BLaER1 (cell line): ENCODE measurements around the gene SNTA1.
A peak's percentile ranks its signal among the peaks of the same experiment; 100 is the strongest.
"Not testable (repeated sequence)": the region's sequence is repeated elsewhere in the genome, so short reads cannot be mapped to it uniquely, and the experiment has no call there.

Source experiments
- H3K27ac ChIP-seq: shearing (Covaris generic); formaldehyde crosslinking; 2 replicates; pipeline ENCODE4 v1.8.1; 2022
- H3K27me3 ChIP-seq: shearing (Covaris generic); formaldehyde crosslinking; 2 replicates; pipeline ENCODE4 v1.8.1; 2022
- H3K36me3 ChIP-seq: shearing (Covaris generic); formaldehyde crosslinking; 2 replicates; pipeline ENCODE4 v1.8.1; 2022
- H3K4me1 ChIP-seq: shearing (Covaris generic); formaldehyde crosslinking; 2 replicates; pipeline ENCODE4 v1.8.1; 2022
- H3K4me2 ChIP-seq: shearing (Covaris generic); formaldehyde crosslinking; 2 replicates; pipeline ENCODE4 v1.8.1; 2022
- H3K4me3 ChIP-seq: shearing (Covaris generic); formaldehyde crosslinking; 2 replicates; pipeline ENCODE4 v1.8.1; 2022
- H3K9ac ChIP-seq: shearing (Covaris generic); formaldehyde crosslinking; 2 replicates; pipeline ENCODE4 v1.8.1; 2022
- H3K9me3 ChIP-seq: shearing (Covaris generic); formaldehyde crosslinking; 2 replicates; pipeline ENCODE4 v1.8.1; 2022
- H4K20me1 ChIP-seq: shearing (Covaris generic); formaldehyde crosslinking; 2 replicates; pipeline ENCODE4 v1.8.1; 2022
- Cebpa-rat ChIP-seq: shearing (Covaris generic); IDR thresholded peaks from 2 replicates; pipeline ENCODE4 v1.8.1; 2022

The SNTA1 gene

GRCh38 chr20:33444797-33445560 lies 1.4 kb upstream of the SNTA1 start:
- Histone ChIP-seq H4K20me1 (no peaks in the 10 kb centered on the region), H3K4me1 (peaks cover 67% of the 10 kb centered on the region), H3K4me3 (peak overlapping the region; percentile 89), H3K27me3 (no peaks in the 10 kb centered on the region), H3K36me3 (no peaks in the 10 kb centered on the region), H3K9me3 (peaks cover 13% of the 10 kb centered on the region), H3K4me2 (peak overlapping the region; percentile 92), H3K27ac (peak overlapping the region; percentile 35; the same call in 1 of the 2 replicates), H3K9ac (peak overlapping the region; percentile 40; the same call in 1 of the 2 replicates)
- TF ChIP-seq Cebpa-rat = no peak

DNA sequence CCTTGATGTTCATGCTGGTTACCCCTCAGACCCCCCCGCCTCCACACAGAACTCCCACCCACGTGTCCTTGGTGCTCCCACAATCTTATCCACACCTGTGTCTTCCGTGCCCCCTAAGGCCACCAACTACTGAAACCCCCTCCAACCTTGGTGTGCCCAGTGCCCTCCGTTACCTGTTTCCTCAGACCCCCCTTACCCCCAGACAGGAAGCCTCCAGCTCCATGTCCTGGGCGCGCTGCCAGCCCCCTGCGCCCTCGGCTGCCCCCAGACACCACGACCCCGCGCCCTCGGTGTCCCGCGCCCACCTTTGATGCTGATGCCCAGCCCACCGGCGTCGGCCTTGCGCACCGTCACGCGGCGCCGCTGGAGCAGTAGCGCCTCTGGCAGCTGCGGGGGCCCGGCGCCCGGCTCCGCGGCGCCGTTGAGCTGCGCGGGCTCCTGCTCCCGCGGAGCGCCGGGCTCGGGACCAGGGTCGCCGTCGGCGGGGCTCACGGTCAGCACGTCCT lies 504 bp downstream of the SNTA1 start:
- H3K27ac ChIP-seq = peak overlapping the region; percentile 79
- peaks cover 86% of the 10 kb centered on the region for H3K4me1 ChIP-seq
- peaks cover 10% of the 10 kb centered on the region for H3K36me3 ChIP-seq
- peak overlapping the region; percentile 89 for H3K4me3 ChIP-seq
- no peaks in the 10 kb centered on the region for H3K27me3 ChIP-seq
- TF ChIP-seq Cebpa-rat = no peak
- peaks cover 2% of the 10 kb centered on the region for H3K9me3 ChIP-seq
- no peaks in the 10 kb centered on the region for H4K20me1 ChIP-seq
- peak overlapping the region; percentile 82 for H3K9ac ChIP-seq
- H3K4me2 ChIP-seq = peak overlapping the region; percentile 92

DNA sequence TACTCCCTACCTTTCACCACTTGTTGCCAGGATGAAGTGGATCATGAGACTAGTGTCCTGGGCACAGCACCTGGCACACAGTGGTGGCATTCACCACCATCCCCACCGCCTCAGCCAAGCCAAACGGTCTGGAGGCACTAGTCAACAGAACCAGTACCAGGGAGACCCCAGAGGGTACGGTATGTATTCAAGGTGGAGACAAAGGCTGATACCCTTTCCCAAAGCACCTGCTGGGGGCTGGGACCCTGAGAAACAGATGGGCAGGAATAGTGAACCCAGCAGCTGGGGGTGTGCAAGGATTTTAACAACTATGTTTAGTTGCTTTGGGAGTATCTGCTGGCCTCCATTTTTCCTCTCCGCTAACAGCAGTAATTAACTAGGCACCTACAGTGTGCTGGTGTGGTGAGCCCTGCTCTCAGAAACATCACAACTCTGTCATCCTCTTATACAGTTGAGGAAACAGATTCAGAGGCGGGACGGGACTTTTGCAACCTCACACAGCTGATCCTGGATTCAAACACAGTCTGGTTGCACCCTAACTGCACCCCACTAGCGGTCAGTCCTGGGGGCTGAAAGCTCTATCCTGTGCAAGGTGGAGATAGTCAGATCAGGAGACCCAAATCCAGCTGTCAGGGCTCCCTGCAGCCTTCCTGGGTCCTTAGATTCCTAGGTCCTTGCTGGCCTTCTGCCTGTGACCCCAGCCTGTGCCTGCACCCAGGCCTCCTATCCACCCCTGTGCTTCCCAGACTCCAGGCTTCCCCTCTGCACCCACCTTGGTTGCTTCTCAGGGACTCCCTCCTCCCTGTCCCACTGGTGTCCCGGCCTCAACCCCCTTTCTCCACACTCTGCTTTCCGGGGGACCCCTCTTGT lies 1.2 kb downstream of the SNTA1 start:
- no peak for TF ChIP-seq Cebpa-rat
- H3K27ac ChIP-seq = peak overlapping the region; percentile 79
- H3K4me2 ChIP-seq = peak overlapping the region; percentile 92
- peak overlapping the region; percentile 82 for H3K9ac ChIP-seq
- H3K9me3 ChIP-seq = no peaks in the 10 kb centered on the region
- peaks cover 89% of the 10 kb centered on the region for H3K4me1 ChIP-seq
- H4K20me1 ChIP-seq = no peaks in the 10 kb centered on the region
- peaks cover 16% of the 10 kb centered on the region for H3K36me3 ChIP-seq
- H3K27me3 ChIP-seq = no peaks in the 10 kb centered on the region
- H3K4me3 ChIP-seq = peak overlapping the region; percentile 89

DNA sequence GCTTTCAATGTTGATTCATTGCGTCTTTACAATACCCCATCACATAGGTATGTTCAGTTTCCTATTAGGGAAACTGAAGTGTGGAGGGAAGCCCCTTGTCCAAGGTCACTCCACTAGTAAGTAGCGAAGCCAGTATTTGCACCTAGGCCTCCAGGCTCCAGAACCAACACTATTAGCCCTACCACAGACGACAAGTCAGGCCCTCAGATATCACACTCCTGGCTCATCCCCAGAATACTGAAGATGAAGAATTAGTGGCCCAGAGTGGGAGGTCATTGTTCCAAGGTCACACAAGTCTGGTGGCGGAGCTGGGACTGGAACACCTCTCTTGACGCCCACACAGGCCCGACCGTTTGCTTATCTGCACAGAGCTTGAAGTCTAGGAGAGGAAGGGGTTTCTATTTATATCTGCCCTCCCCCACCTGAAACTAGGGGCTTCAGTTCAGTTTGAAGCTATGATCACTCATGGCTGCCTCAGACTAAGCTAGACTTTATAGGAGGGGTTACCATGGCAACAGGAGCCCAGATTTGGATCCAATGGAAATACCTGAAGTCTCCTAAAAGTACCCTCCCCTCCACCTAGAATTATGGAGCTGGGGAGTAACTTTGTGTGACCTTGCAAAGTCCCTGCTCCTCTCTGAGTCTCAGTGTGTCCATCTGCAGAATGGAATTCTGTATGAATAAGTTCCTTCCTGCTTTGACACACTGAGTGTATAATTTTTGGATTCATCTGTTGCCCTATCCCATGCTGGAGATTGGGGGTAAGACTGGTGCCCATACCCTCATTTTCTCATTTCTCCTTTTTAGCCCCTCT lies 2.2 kb downstream of the SNTA1 start:
- peak overlapping the region; percentile 28; the same call in 1 of the 2 replicates for H3K27ac ChIP-seq
- no peaks in the 10 kb centered on the region for H3K27me3 ChIP-seq
- no peaks in the 10 kb centered on the region for H3K9me3 ChIP-seq
- H3K9ac ChIP-seq = peak overlapping the region; percentile 18; the same call in 1 of the 2 replicates
- TF ChIP-seq Cebpa-rat = no peak
- H3K4me1 ChIP-seq = peaks cover 81% of the 10 kb centered on the region
- H3K4me3 ChIP-seq = 0 out of 2 replicates have a peak overlapping the region, but pooled peaks have one; percentile 89
- peak overlapping the region; percentile 92 for H3K4me2 ChIP-seq
- H3K36me3 ChIP-seq = peaks cover 23% of the 10 kb centered on the region
- H4K20me1 ChIP-seq = no peaks in the 10 kb centered on the region

- peak overlapping the region; percentile 28; the same call in 1 of the 2 replicates for H3K27ac ChIP-seq
- peak overlapping the region; percentile 18; the same call in 1 of the 2 replicates for H3K9ac ChIP-seq
- not testable (repeated sequence) for H3K9me3 ChIP-seq, H3K4me3 ChIP-seq, H4K20me1 ChIP-seq, H3K27me3 ChIP-seq
- peaks cover 31% of the 10 kb centered on the region for H3K36me3 ChIP-seq
- peaks cover 73% of the 10 kb centered on the region for H3K4me1 ChIP-seq
- peak overlapping the region; percentile 92 for H3K4me2 ChIP-seq
Observed at GRCh38 chr20:33440562-33440961, 3.0 kb downstream of the SNTA1 start.

GRCh38 chr20:33438481-33438880 lies 5.1 kb downstream of the SNTA1 start:
- no peak overlapping the region for H3K4me3 ChIP-seq
- H3K36me3 ChIP-seq = peaks cover 52% of the 10 kb centered on the region
- H3K27ac ChIP-seq = no peak overlapping the region
- TF ChIP-seq Cebpa-rat = no peak
- H3K27me3 ChIP-seq = no peaks in the 10 kb centered on the region
- H3K9me3 ChIP-seq = no peaks in the 10 kb centered on the region
- H3K9ac ChIP-seq = no peak overlapping the region
- no peaks in the 10 kb centered on the region for H4K20me1 ChIP-seq
- H3K4me2 ChIP-seq = 0 out of 2 replicates have a peak overlapping the region, but pooled peaks have one; percentile 47
- H3K4me1 ChIP-seq = peaks cover 69% of the 10 kb centered on the region

DNA sequence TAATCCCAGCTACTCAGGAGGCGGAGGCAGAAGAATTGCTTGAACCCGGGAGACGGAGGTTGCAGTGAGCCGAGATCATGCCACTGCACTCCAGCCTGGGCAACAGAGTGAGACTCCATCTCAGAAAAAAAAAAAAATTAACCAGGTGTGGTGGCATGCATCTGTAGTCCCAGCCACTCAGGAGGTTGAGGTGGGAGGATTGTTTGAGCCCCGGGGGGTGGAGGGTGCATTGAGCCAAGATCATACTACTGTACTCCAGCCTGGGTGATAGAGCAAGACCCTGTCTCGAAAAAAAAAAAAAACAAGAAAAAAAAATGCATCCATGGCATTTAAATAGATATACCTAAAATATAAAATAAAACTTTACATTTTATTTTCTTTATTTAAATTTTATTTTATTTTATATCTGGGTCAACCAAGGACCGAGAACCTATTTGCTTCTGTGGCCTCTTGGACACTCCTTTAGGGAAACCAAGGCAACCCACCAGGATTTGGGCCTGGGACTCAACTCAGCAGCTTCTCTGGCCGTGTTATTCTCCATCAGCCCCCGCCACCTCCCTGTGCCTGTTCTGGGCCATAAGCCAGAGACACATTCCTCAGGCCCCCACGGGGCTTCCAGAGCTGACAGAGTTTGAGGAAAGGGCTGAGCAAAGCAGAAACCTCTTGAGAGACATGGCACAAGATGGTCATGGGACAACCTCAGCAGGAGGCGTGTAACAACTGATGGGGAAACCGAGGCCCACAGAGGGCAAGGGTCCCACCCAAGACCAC lies 6.2 kb downstream of the SNTA1 start:
- H3K4me2 ChIP-seq = peak overlapping the region; percentile 47

GRCh38 chr20:33434434-33434833 lies 9.1 kb downstream of the SNTA1 start:
- Histone ChIP-seq H3K36me3 (peaks cover 72% of the 10 kb centered on the region), H3K9ac (no peak overlapping the region), H3K9me3 (no peaks in the 10 kb centered on the region), H3K4me2 (no peak overlapping the region), H4K20me1 (no peaks in the 10 kb centered on the region), H3K27ac (no peak overlapping the region), H3K27me3 (no peaks in the 10 kb centered on the region), H3K4me3 (no peak overlapping the region), H3K4me1 (peaks cover 33% of the 10 kb centered on the region)
- no peak for TF ChIP-seq Cebpa-rat

More for the DNA sequence above, 6.2 kb downstream of the SNTA1 start:
- H3K36me3 ChIP-seq = peaks cover 60% of the 10 kb centered on the region
- no peak for TF ChIP-seq Cebpa-rat
- no peaks in the 10 kb centered on the region for H3K9me3 ChIP-seq
- H4K20me1 ChIP-seq = no peaks in the 10 kb centered on the region
- H3K4me3 ChIP-seq = no peak overlapping the region
- H3K27ac ChIP-seq = 0 out of 2 replicates have a peak overlapping the region, but pooled peaks have one; percentile 26
- 0 out of 2 replicates have a peak overlapping the region, but pooled peaks have one; percentile 45 for H3K9ac ChIP-seq
- no peaks in the 10 kb centered on the region for H3K27me3 ChIP-seq
- peaks cover 62% of the 10 kb centered on the region for H3K4me1 ChIP-seq
